HepG2 (cell line): Measurements from ENCODE around the gene VGF. TPM values are rescaled to one million over a fixed set of nuclear protein-coding genes. Genes with fewer than 3 reads are reported as not detected.
A peak's percentile ranks its signal among the peaks of the same experiment; 100 is the strongest.

Source experiments
- AKAP8 ChIP-seq: sonication (generic); formaldehyde crosslinking; IDR thresholded peaks from 2 replicates; pipeline ENCODE4 v1.5.1; 2020; ENCODE audit warnings: mild to moderate bottlenecking, missing genetic modification reagents
- BHLHE40 ChIP-seq: IDR thresholded peaks from 2 replicates; pipeline ENCODE4 v1.6.1; 2011; ENCODE audit warnings: low read length, improper control_type of control experiment
- ELF1 ChIP-seq: sonication (generic); formaldehyde crosslinking; IDR thresholded peaks from 2 replicates; pipeline ENCODE4 v1.4.0; 2020; ENCODE audit warnings: missing genetic modification reagents
- GLI4 ChIP-seq: sonication (generic); formaldehyde crosslinking; IDR thresholded peaks from 2 replicates; pipeline ENCODE4 v1.5.1; 2020; ENCODE audit warnings: missing genetic modification reagents, mild to moderate bottlenecking, moderate library complexity, borderline replicate concordance
- GZF1 ChIP-seq: sonication (generic); formaldehyde crosslinking; IDR thresholded peaks from 2 replicates; pipeline ENCODE4 v1.5.1; 2020; ENCODE audit warnings: mild to moderate bottlenecking, missing genetic modification reagents
- JUNB ChIP-seq: sonication (generic); formaldehyde crosslinking; IDR thresholded peaks from 2 replicates; pipeline ENCODE4 v1.8.0; 2022; ENCODE audit warnings: missing genetic modification reagents, mild to moderate bottlenecking, borderline replicate concordance
- MAFF ChIP-seq: IDR thresholded peaks from 2 replicates; pipeline ENCODE4 v1.6.1; 2011; ENCODE audit warnings: low read depth, low read length, improper control_type of control experiment
- MTA1 ChIP-seq: sonication (generic); formaldehyde crosslinking; IDR thresholded peaks from 2 replicates; pipeline ENCODE4 v1.4.0; 2020; ENCODE audit warnings: missing genetic modification reagents, mild to moderate bottlenecking, borderline replicate concordance
- MZF1 ChIP-seq: sonication (generic); formaldehyde crosslinking; IDR thresholded peaks from 2 replicates; pipeline ENCODE4 v1.8.1; 2023; ENCODE audit warnings: mild to moderate bottlenecking, missing genetic modification reagents, borderline replicate concordance
- NONO ChIP-seq, 2 experiments: fragments of 450-650 bp in 1 of 2; sonication (generic) in 1 of 2; formaldehyde crosslinking in 1 of 2; IDR thresholded peaks in 1 of 2; conservative IDR thresholded peaks in 1 of 2; 2 replicates each; pipeline versions ENCODE4 v1.6.1 to v1.8.0; 2017 to 2022; ENCODE audit warnings: mild to moderate bottlenecking in 1 of 2, missing genetic modification reagents in 1 of 2, moderate library complexity in 1 of 2
- SMC3 ChIP-seq: IDR thresholded peaks from 2 replicates; pipeline ENCODE4 v1.6.1; 2011; ENCODE audit warnings: low read length, improper control_type of control experiment
- TGIF2 ChIP-seq: IDR thresholded peaks from 2 replicates; pipeline ENCODE4 v1.6.1; 2016; ENCODE audit warnings: control low read depth, missing compliant biosample characterization
- ZBTB8A ChIP-seq: sonication (generic); formaldehyde crosslinking; IDR thresholded peaks from 2 replicates; pipeline ENCODE4 v1.4.0; 2020; ENCODE audit warnings: mild to moderate bottlenecking, low read depth, missing genetic modification reagents, borderline replicate concordance
- ZFP41 ChIP-seq: sonication (generic); formaldehyde crosslinking; IDR thresholded peaks from 2 replicates; pipeline ENCODE4 v1.4.0; 2020; ENCODE audit warnings: mild to moderate bottlenecking, missing genetic modification reagents, borderline replicate concordance
- ZMYM4 ChIP-seq: sonication (generic); formaldehyde crosslinking; IDR thresholded peaks from 2 replicates; pipeline ENCODE4 v1.8.1; 2023; ENCODE audit warnings: mild to moderate bottlenecking, missing genetic modification reagents
- ZNF33B ChIP-seq: sonication (generic); formaldehyde crosslinking; IDR thresholded peaks from 2 replicates; pipeline ENCODE4 v1.5.1; 2020; ENCODE audit warnings: mild to moderate bottlenecking, missing genetic modification reagents
- ZNF496 ChIP-seq: sonication (generic); formaldehyde crosslinking; IDR thresholded peaks from 2 replicates; pipeline ENCODE4 v1.8.1; 2023; ENCODE audit warnings: mild to moderate bottlenecking, moderate library complexity, missing genetic modification reagents; ENCODE audit not compliant: insufficient replicate concordance
- ZNF550 ChIP-seq: sonication (generic); formaldehyde crosslinking; IDR thresholded peaks from 2 replicates; pipeline ENCODE4 v1.4.0; 2020; ENCODE audit warnings: mild to moderate bottlenecking, missing genetic modification reagents, borderline replicate concordance
- ZNF569 ChIP-seq: sonication (generic); formaldehyde crosslinking; IDR thresholded peaks from 2 replicates; pipeline ENCODE4 v1.5.0; 2020; ENCODE audit warnings: mild to moderate bottlenecking, missing genetic modification reagents, moderate library complexity, borderline replicate concordance
- ZNF776 ChIP-seq: sonication (generic); formaldehyde crosslinking; IDR thresholded peaks from 2 replicates; pipeline ENCODE4 v1.4.0; 2020; ENCODE audit warnings: mild to moderate bottlenecking, missing genetic modification reagents
- ZNF781 ChIP-seq: sonication (generic); formaldehyde crosslinking; IDR thresholded peaks from 2 replicates; pipeline ENCODE4 v1.5.1; 2020; ENCODE audit warnings: borderline replicate concordance, mild to moderate bottlenecking, missing genetic modification reagents; ENCODE audit errors: not compliant biosample characterization
- ZSCAN31 ChIP-seq: sonication (generic); formaldehyde crosslinking; IDR thresholded peaks from 2 replicates; pipeline ENCODE4 v1.5.0; 2020; ENCODE audit warnings: low read depth, mild to moderate bottlenecking, missing genetic modification reagents
- polyA plus RNA-seq, 8 experiments: library from polyadenylated mRNA; depleted of rRNA in 3 of 8; stranded (reverse) in 7 of 8; unstranded in 1 of 8; fragments of >200 nt; fragmentation: Illumina TruSeq in 4 of 8; extraction: Trizol in 4 of 8; gene quantifications; 2 replicates each; pipeline versions ENCODE4 v1.2.1 to v1.2.3, GENCODE V29; 2011 to 2016; ENCODE audit warnings: low read depth in 4 of 8, missing spikeins in 1 of 8, mixed read lengths in 1 of 8; ENCODE audit not compliant: insufficient read depth in 1 of 8
- total RNA-seq, 5 experiments: library from RNA; depleted of rRNA; stranded (reverse); fragments of >200 nt; fragmentation: Illumina TruSeq; extraction: Trizol; gene quantifications; 2 replicates each; pipeline ENCODE4 v1.2.3, GENCODE V29; 2016; ENCODE audit warnings: low read depth in 1 of 5
- TF ChIP-seq, protein P1 (sequence below): sonication (generic); formaldehyde crosslinking; IDR thresholded peaks from 2 replicates; pipeline ENCODE4 v1.5.0; 2020; ENCODE audit warnings: mild to moderate bottlenecking, missing genetic modification reagents, borderline replicate concordance
- TF ChIP-seq, protein P2 (sequence below): sonication (generic); formaldehyde crosslinking; IDR thresholded peaks from 2 replicates; pipeline ENCODE4 v1.4.0; 2020; ENCODE audit warnings: mild to moderate bottlenecking, missing genetic modification reagents

The VGF gene
- total and polyA plus RNA-seq, 2 of the 13 experiments (the other 11 are each of a cell fraction or from before 2014, with no cell fraction given) = 0.12 to 0.46 TPM

DNA sequence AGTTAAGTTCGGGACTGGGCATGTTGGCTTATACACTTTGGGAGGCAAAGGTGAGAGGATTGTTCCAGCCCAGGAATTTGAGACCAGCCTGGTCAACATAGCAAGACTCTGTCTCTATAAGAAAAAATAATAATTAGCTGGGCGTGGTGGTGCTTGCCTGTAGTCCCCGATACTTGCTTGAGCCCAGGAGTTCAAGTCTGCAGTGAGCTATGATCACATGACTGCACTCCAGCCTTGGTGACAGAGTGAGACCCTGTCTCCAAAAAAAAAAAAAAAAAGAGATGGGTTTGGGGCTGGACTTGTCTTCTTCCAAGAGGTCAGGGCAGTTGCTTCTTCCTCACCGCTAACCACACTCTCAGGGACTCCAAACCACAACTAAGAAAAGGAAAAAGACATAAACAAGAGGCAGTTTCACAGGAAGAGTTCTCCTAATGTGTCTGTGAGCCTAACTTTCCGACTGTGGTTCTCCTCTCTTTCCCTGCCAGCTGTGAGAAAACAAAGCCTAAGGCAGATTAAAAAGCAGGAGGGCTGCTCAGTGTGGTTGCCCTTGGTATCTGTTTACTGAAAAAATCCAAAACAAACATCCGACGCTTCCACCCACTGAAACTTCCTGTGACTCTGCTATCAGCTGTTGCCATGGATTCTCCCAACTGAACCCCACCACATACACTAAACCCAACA is 40.9 kb downstream of the VGF start (continued):
- no peak for TF ChIP-seq ZNF569 (CRISPR knock-in tag)
- TF ChIP-seq ZNF781 (CRISPR knock-in tag) = no peak
- no peak for TF ChIP-seq SMC3
- no peak for TF ChIP-seq NONO (IDR thresholded peaks at IDR 0.05)
- TF ChIP-seq NONO (CRISPR knock-in tag; conservative IDR thresholded peaks at IDR 0.05) = 0 out of 2 replicates have a peak, but pooled peaks have one; percentile 8
- no peak for TF ChIP-seq MZF1 (CRISPR knock-in tag)
- TF ChIP-seq, protein P1, sequence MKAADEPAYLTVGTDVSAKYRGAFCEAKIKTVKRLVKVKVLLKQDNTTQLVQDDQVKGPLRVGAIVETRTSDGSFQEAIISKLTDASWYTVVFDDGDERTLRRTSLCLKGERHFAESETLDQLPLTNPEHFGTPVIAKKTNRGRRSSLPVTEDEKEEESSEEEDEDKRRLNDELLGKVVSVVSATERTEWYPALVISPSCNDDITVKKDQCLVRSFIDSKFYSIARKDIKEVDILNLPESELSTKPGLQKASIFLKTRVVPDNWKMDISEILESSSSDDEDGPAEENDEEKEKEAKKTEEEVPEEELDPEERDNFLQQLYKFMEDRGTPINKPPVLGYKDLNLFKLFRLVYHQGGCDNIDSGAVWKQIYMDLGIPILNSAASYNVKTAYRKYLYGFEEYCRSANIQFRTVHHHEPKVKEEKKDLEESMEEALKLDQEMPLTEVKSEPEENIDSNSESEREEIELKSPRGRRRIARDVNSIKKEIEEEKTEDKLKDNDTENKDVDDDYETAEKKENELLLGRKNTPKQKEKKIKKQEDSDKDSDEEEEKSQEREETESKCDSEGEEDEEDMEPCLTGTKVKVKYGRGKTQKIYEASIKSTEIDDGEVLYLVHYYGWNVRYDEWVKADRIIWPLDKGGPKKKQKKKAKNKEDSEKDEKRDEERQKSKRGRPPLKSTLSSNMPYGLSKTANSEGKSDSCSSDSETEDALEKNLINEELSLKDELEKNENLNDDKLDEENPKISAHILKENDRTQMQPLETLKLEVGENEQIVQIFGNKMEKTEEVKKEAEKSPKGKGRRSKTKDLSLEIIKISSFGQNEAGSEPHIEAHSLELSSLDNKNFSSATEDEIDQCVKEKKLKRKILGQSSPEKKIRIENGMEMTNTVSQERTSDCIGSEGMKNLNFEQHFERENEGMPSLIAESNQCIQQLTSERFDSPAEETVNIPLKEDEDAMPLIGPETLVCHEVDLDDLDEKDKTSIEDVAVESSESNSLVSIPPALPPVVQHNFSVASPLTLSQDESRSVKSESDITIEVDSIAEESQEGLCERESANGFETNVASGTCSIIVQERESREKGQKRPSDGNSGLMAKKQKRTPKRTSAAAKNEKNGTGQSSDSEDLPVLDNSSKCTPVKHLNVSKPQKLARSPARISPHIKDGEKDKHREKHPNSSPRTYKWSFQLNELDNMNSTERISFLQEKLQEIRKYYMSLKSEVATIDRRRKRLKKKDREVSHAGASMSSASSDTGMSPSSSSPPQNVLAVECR (CRISPR knock-in tag) = peak; percentile 51; the same call in 1 of the 2 replicates
- no peak; the same call in 1 of the 2 replicates for TF ChIP-seq JUNB (CRISPR knock-in tag)
- TF ChIP-seq ZMYM4 (CRISPR knock-in tag) = no peak
- TF ChIP-seq ZNF33B (CRISPR knock-in tag) = no peak
- TF ChIP-seq ELF1 (CRISPR knock-in tag) = peak; percentile 40; the same call in 1 of the 2 replicates
- TF ChIP-seq BHLHE40 = no peak
- no peak for TF ChIP-seq MAFF
- TF ChIP-seq MTA1 = no peak
- no peak for TF ChIP-seq ZNF496
- peak; percentile 40; the same call in 1 of the 2 replicates for TF ChIP-seq TGIF2 (CRISPR knock-in tag)
- no peak for TF ChIP-seq GZF1 (CRISPR knock-in tag)
- no peak for TF ChIP-seq ZFP41 (CRISPR knock-in tag)
- no peak for TF ChIP-seq GLI4 (CRISPR knock-in tag)
- TF ChIP-seq, protein P2, sequence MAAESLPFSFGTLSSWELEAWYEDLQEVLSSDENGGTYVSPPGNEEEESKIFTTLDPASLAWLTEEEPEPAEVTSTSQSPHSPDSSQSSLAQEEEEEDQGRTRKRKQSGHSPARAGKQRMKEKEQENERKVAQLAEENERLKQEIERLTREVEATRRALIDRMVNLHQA = no peak
- TF ChIP-seq ZBTB8A (CRISPR knock-in tag) = no peak
- no peak for TF ChIP-seq AKAP8
- no peak for TF ChIP-seq ZNF776 (CRISPR knock-in tag)
- no peak for TF ChIP-seq ZNF550 (CRISPR knock-in tag)
- TF ChIP-seq ZSCAN31 (CRISPR knock-in tag) = no peak
